Measurements from ENCODE around the gene PSME2. TPM values are rescaled to one million over a fixed set of nuclear protein-coding genes. Genes with fewer than 3 reads are reported as not detected.

PSME2 gene
- total and polyA plus RNA-seq, 2 experiments from 2014 or later, result 54.0 to 259 TPM

GRCh38 chr14:24167469-24168114 is 21.2 kb upstream of the PSME2 start:
- Histone ChIP-seq H3K9me2 (ENCODE audit: insufficient read depth) (no peaks in the 10 kb centered on the region), H4K20me1 (replicated peaks; ENCODE audit: insufficient read depth) (no peaks in the 10 kb centered on the region), H3K27ac (ENCODE audit: low read depth) (no peak overlapping the region), H3K27me3 (ENCODE audit: insufficient read depth) (no peaks in the 10 kb centered on the region), H3F3A (replicated peaks; ENCODE audit: low read depth) (peaks cover 6% of the 10 kb centered on the region; the same call in 1 of the 2 replicates), H3K4me1 (ENCODE audit: insufficient read depth) (0 out of 2 replicates have a peak, but pooled peaks cover 2% of the 10 kb centered on the region), H3K36me3 (ENCODE audit: insufficient read depth) (no peaks in the 10 kb centered on the region), H3K4me2 (no peak overlapping the region), H2AFZ (no peak overlapping the region), H3K79me2 (replicated peaks; ENCODE audit: insufficient read depth) (no peaks in the 10 kb centered on the region), H3K4me3 (no peak overlapping the region)
- Mint-ChIP-seq H3K27me3 (ENCODE audit: insufficient read depth, low read depth, poor library complexity) (peaks cover 12% of the 10 kb centered on the region), H3K4me1 (peaks cover 2% of the 10 kb centered on the region; the same call in 1 of the 3 replicates), H3K27ac (no peak overlapping the region), H3K9me3 (no peaks in the 10 kb centered on the region), H3K36me3 (ENCODE audit: low read depth) (peaks cover 22% of the 10 kb centered on the region; the same call in 2 of the 3 replicates), H3K4me3 (no peak overlapping the region)
- DNase-seq (ENCODE audit: low spot score) (no peak), ATAC-seq (no peak)
- TF ChIP-seq EZH2phosphoT487 (IDR thresholded peaks at IDR 0.05; ENCODE audit: unreplicated experiment) (no peak), CREB1 (CRISPR knock-in tag; IDR thresholded peaks at IDR 0.05; ENCODE audit: low read depth) (no peak), NANOG (IDR thresholded peaks at IDR 0.05; ENCODE audit: borderline replicate concordance) (no peak), POLR2AphosphoS5 (IDR thresholded peaks at IDR 0.05; ENCODE audit: low read depth) (no peak), STAT1 (IDR thresholded peaks at IDR 0.05; ENCODE audit: unreplicated experiment) (no peak), ZNF331 (CRISPR knock-in tag; IDR thresholded peaks at IDR 0.05; ENCODE audit: low read depth) (no peak), ZNF114 (CRISPR knock-in tag; IDR thresholded peaks at IDR 0.05) (no peak), EZH2 (IDR thresholded peaks at IDR 0.05; ENCODE audit: low read depth, unreplicated experiment) (no peak), ZNF462 (CRISPR knock-in tag; IDR thresholded peaks at IDR 0.05) (no peak), JUNB (IDR thresholded peaks at IDR 0.05; ENCODE audit: unreplicated experiment) (no peak)
